Mucosa of descending colon (tissue), 3 donors: Measurements from ENCODE around the gene CDV3. TPM values are rescaled to one million over a fixed set of nuclear protein-coding genes. Genes with fewer than 3 reads are reported as not detected.
A peak's percentile ranks its signal among the peaks of the same experiment; 100 is the strongest.
"Not testable (repeated sequence)": the region's sequence is repeated elsewhere in the genome, so short reads cannot be mapped to it uniquely, and the experiment has no call there.

Source experiments
- ATAC-seq: fragments of 200-7000 bp; cut with Tn5 transposase; one replicate; pipeline ENCODE4 v1.9.1; 2020; ENCODE audit warnings: mild to moderate bottlenecking, moderate library complexity
- DNase-seq, 3 donors: peaks; one replicate each; pipeline ENCODE4 v3.0.0-alpha.2; 2020
- H3K36me3 ChIP-seq: fragments of 200-600 bp; one replicate; pipeline ENCODE4 v1.8.0; 2021; ENCODE audit warnings: low read depth, mild to moderate bottlenecking
- H3K4me1 ChIP-seq: fragments of 200-600 bp; one replicate; pipeline ENCODE4 v1.8.0; 2021; ENCODE audit warnings: low read depth, mild to moderate bottlenecking
- H3K4me3 ChIP-seq: fragments of 200-600 bp; one replicate; pipeline ENCODE4 v1.8.0; 2021; ENCODE audit warnings: mild to moderate bottlenecking
- H3K9me3 ChIP-seq: fragments of 200-600 bp; one replicate; pipeline ENCODE4 v1.8.0; 2021; ENCODE audit warnings: mild to moderate bottlenecking
- CTCF ChIP-seq: fragments of 200-600 bp; IDR thresholded peaks from one replicate; pipeline ENCODE4 v1.8.0; 2022; ENCODE audit warnings: antibody characterized with exemption, mild to moderate bottlenecking
- intact Hi-C, 2 donors: fragments of 100-400 bp; cut with DNase I in 1 of 2; cut with micrococcal nuclease in 1 of 2; formaldehyde crosslinking; loops; one replicate each; pipeline versions ENCODE4 v1.11.0 to v1.11.1; 2022; cut with DNase I, micrococcal nuclease
- total RNA-seq, 3 donors: library from RNA; stranded (reverse); fragmentation: NEBNext Ultra II Directional in 2 of 3; extraction: Animal tissue kit (Norgen Biotek cat#: 25700) in 2 of 3; gene quantifications; one replicate each; pipeline versions ENCODE4 v1.2.1 to v1.2.4, GENCODE V29; 2021 to 2023
- donor health status: DM: no; HTN: no; CAD: no; lungs with moderate emphysema.
- donor health status: DM: no; HTN: no; CAD: no.
- donor health status: DM: no; HTN: yes; CAD: no.

Gene CDV3
- total RNA-seq, 3 donors from 2014 or later, result 109 to 171 (median 138) TPM

- no peak for ATAC-seq
- TF ChIP-seq CTCF, result no peak
- Histone ChIP-seq H3K4me3 (no peak overlapping the region), H3K4me1 (peaks cover 15% of the 10 kb centered on the region), H3K9me3 (no peaks in the 10 kb centered on the region), H3K36me3 (no peaks in the 10 kb centered on the region)
- no peak for DNase-seq
- intact Hi-C loops, result no loop called here
These were observed 40.5 kb upstream of the CDV3 start for GRCh38 chr3:133532951-133533350.

GRCh38 chr3:133535971-133536881 is 37.3 kb upstream of the CDV3 start:
- peaks cover 15% of the 10 kb centered on the region for H3K4me1 ChIP-seq
- no peak for TF ChIP-seq CTCF
- DNase-seq (peak in 2 of 3 donors; percentile 46 to 48), ATAC-seq (peak; percentile 73)
- no peak overlapping the region for H3K4me3 ChIP-seq
- intact Hi-C loops, result no loop called here
- H3K36me3 ChIP-seq, result no peaks in the 10 kb centered on the region
- no peaks in the 10 kb centered on the region for H3K9me3 ChIP-seq

- DNase-seq, H3K4me3 ChIP-seq, H3K36me3 ChIP-seq, intact Hi-C loops, ATAC-seq, H3K9me3 ChIP-seq: not testable (repeated sequence)
- peaks cover 15% of the 10 kb centered on the region for H3K4me1 ChIP-seq
These were observed 36.4 kb upstream of the CDV3 start for GRCh38 chr3:133537131-133537530.

- no peak overlapping the region for H3K4me3 ChIP-seq
- DNase-seq (no peak), ATAC-seq (no peak)
- no peak for TF ChIP-seq CTCF
- intact Hi-C loops, result no loop called here
- no peaks in the 10 kb centered on the region for H3K9me3 ChIP-seq
- H3K4me1 ChIP-seq, result peaks cover 15% of the 10 kb centered on the region
- H3K36me3 ChIP-seq, result no peaks in the 10 kb centered on the region
These were observed 35.3 kb upstream of the CDV3 start for GRCh38 chr3:133538154-133538553.

GRCh38 chr3:133540896-133541674 is 32.4 kb upstream of the CDV3 start:
- intact Hi-C loops, result no loop called here
- no peak for TF ChIP-seq CTCF
- no peak overlapping the region for H3K4me3 ChIP-seq
- no peaks in the 10 kb centered on the region for H3K9me3 ChIP-seq
- DNase-seq (peak in 2 of 3 donors; percentile 34 to 61), ATAC-seq (peak; percentile 93)
- H3K4me1 ChIP-seq, result peaks cover 7% of the 10 kb centered on the region
- H3K36me3 ChIP-seq, result no peaks in the 10 kb centered on the region

- DNase-seq (no peak), ATAC-seq (no peak)
- peaks cover 4% of the 10 kb centered on the region for H3K4me1 ChIP-seq
- no peaks in the 10 kb centered on the region for H3K9me3 ChIP-seq
- intact Hi-C loops, result no loop called here
- no peak overlapping the region for H3K4me3 ChIP-seq
- H3K36me3 ChIP-seq, result no peaks in the 10 kb centered on the region
- no peak for TF ChIP-seq CTCF
These were observed 30.6 kb upstream of the CDV3 start for GRCh38 chr3:133542871-133543270.

- H3K4me3 ChIP-seq, H3K9me3 ChIP-seq, intact Hi-C loops, H3K36me3 ChIP-seq, H3K4me1 ChIP-seq: not testable (repeated sequence)
- DNase-seq (peak in 1 of 3 donors; percentile 39), ATAC-seq (peak; percentile 68)
These were observed 28.5 kb upstream of the CDV3 start for GRCh38 chr3:133544983-133545382.
